Fibroblast of lung (primary cell): ENCODE measurements around the gene RIBC2. TPM values are rescaled to one million over a fixed set of nuclear protein-coding genes. Genes with fewer than 3 reads are reported as not detected.

Experiments used
- DNase-seq, 2 donors: peaks; one replicate each; pipeline versions ENCODE4 v3.0.0 to v3.0.0-alpha.2; 2010; ENCODE audit warnings: low read depth in 2 of 2
- H2AFZ ChIP-seq: 2 replicates; pipeline ENCODE4 v1.5.1; 2012; ENCODE audit warnings: low read length, control low read depth, inconsistent platforms
- H3K27ac ChIP-seq: 2 replicates; pipeline ENCODE4 v1.5.1; 2011; ENCODE audit warnings: low read length, control low read depth; ENCODE audit not compliant: insufficient read depth
- H3K27me3 ChIP-seq: 2 replicates; pipeline ENCODE4 v1.5.1; 2011; ENCODE audit warnings: mild to moderate bottlenecking, low read length; ENCODE audit not compliant: control insufficient read depth, insufficient read depth
- H3K36me3 ChIP-seq: 2 replicates; pipeline ENCODE4 v1.5.1; 2011; ENCODE audit warnings: low read length; ENCODE audit not compliant: control insufficient read depth, insufficient read depth
- H3K4me1 ChIP-seq: 2 replicates; pipeline ENCODE4 v1.5.1; 2011; ENCODE audit warnings: low read length; ENCODE audit not compliant: control insufficient read depth, insufficient read depth; ENCODE audit errors: extremely low read depth
- H3K4me2 ChIP-seq: 2 replicates; pipeline ENCODE4 v1.5.1; 2011; ENCODE audit warnings: low read length, control low read depth; ENCODE audit not compliant: insufficient read depth; ENCODE audit errors: extremely low read depth
- H3K4me3 ChIP-seq, 4 experiments: fragments of 200-600 bp in 1 of 4; sonication (generic) in 1 of 4; replicated peaks in 1 of 4; 2 replicates each; pipeline ENCODE4 v1.5.1; 2011 to 2016; ENCODE audit warnings: low read length in 4 of 4, low read depth in 3 of 4, mild to moderate bottlenecking in 3 of 4, control low read depth in 2 of 4, inconsistent platforms in 1 of 4, mixed read lengths in 1 of 4; ENCODE audit not compliant: insufficient read depth in 1 of 4; ENCODE audit errors: control extremely low read depth in 1 of 4
- H3K79me2 ChIP-seq: 2 replicates; pipeline ENCODE4 v1.5.1; 2012; ENCODE audit warnings: mild to moderate bottlenecking, low read length, inconsistent platforms; ENCODE audit not compliant: control insufficient read depth, insufficient read depth
- H3K9ac ChIP-seq: 2 replicates; pipeline ENCODE4 v1.5.1; 2011; ENCODE audit warnings: mild to moderate bottlenecking, low read length, control low read depth; ENCODE audit not compliant: insufficient read depth
- H3K9me3 ChIP-seq: 2 replicates; pipeline ENCODE4 v1.5.1; 2012; ENCODE audit warnings: low read depth, low read length; ENCODE audit not compliant: control insufficient read depth, insufficient read depth
- H4K20me1 ChIP-seq: 2 replicates; pipeline ENCODE4 v1.5.1; 2011; ENCODE audit warnings: low read length; ENCODE audit not compliant: control insufficient read depth, insufficient read depth; ENCODE audit errors: extremely low read depth
- EZH2 ChIP-seq: IDR thresholded peaks from 2 replicates; pipeline ENCODE4 v1.5.1; 2012; ENCODE audit warnings: low read length, control low read depth, mild to moderate bottlenecking; ENCODE audit errors: missing control alignments
- polyA plus RNA-seq, 2 donors: library from polyadenylated mRNA; depleted of rRNA in 1 of 2; stranded (reverse) in 1 of 2; unstranded in 1 of 2; fragments of >200 nt; gene quantifications; 2 replicates each; pipeline ENCODE4 v1.2.1, GENCODE V29; 2011 to 2012; ENCODE audit warnings: missing spikeins in 1 of 2
- total RNA-seq: library from RNA; depleted of rRNA; stranded (reverse); fragments of >200 nt; gene quantifications from 2 replicates; pipeline ENCODE4 v1.2.1, GENCODE V29; 2014
- TF ChIP-seq, protein P1 (sequence below), 2 donors: IDR thresholded peaks in 1 of 2; conservative IDR thresholded peaks in 1 of 2; 1 replicate in 1 of 2; 2 replicates in 1 of 2; pipeline ENCODE4 v1.5.1; 2011 to 2012; ENCODE audit warnings: low read length in 2 of 2, control low read depth in 1 of 2, inconsistent platforms in 1 of 2, low read depth in 1 of 2, mild to moderate bottlenecking in 1 of 2

The RIBC2 gene
- total and polyA plus RNA-seq, 2 donors (not counting 1 experiment from before 2014, with no cell fraction given): 1.6 TPM; not detected in 1

GRCh38 chr22:45465633-45466032 is 52.1 kb downstream of the RIBC2 start:
- Histone ChIP-seq H2AFZ (no peak overlapping the region), H3K4me2 (no peak overlapping the region), H4K20me1 (no peaks in the 10 kb centered on the region), H3K4me1 (peaks cover 5% of the 10 kb centered on the region), H3K9ac (no peak overlapping the region), H3K79me2 (no peaks in the 10 kb centered on the region), H3K36me3 (no peaks in the 10 kb centered on the region), H3K27me3 (no peaks in the 10 kb centered on the region), H3K9me3 (no peaks in the 10 kb centered on the region), H3K27ac (no peak overlapping the region), H3K4me3 (no peak overlapping the region)
- TF ChIP-seq, protein P1, sequence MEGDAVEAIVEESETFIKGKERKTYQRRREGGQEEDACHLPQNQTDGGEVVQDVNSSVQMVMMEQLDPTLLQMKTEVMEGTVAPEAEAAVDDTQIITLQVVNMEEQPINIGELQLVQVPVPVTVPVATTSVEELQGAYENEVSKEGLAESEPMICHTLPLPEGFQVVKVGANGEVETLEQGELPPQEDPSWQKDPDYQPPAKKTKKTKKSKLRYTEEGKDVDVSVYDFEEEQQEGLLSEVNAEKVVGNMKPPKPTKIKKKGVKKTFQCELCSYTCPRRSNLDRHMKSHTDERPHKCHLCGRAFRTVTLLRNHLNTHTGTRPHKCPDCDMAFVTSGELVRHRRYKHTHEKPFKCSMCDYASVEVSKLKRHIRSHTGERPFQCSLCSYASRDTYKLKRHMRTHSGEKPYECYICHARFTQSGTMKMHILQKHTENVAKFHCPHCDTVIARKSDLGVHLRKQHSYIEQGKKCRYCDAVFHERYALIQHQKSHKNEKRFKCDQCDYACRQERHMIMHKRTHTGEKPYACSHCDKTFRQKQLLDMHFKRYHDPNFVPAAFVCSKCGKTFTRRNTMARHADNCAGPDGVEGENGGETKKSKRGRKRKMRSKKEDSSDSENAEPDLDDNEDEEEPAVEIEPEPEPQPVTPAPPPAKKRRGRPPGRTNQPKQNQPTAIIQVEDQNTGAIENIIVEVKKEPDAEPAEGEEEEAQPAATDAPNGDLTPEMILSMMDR (conservative IDR thresholded peaks at IDR 0.05 in 1 of 2, IDR thresholded peaks at IDR 0.05 in 1 of 2; ENCODE audit: low read depth in 1 of 2, low read length in 2 of 2): no peak
- no peak for TF ChIP-seq EZH2
- no peak for DNase-seq

GRCh38 chr22:45468872-45469271 is 55.4 kb downstream of the RIBC2 start:
- H3K4me2 ChIP-seq: no peak overlapping the region
- H3K27me3 ChIP-seq: no peaks in the 10 kb centered on the region
- peak; percentile 67 to 77 for DNase-seq
- no peaks in the 10 kb centered on the region for H3K36me3 ChIP-seq
- TF ChIP-seq, protein P1 (conservative IDR thresholded peaks at IDR 0.05 in 1 of 2, IDR thresholded peaks at IDR 0.05 in 1 of 2; ENCODE audit: low read depth in 1 of 2, low read length in 2 of 2): no peak
- no peaks in the 10 kb centered on the region for H3K9me3 ChIP-seq
- peaks cover 4% of the 10 kb centered on the region for H3K4me1 ChIP-seq
- H2AFZ ChIP-seq: no peak overlapping the region
- no peak overlapping the region for H3K4me3 ChIP-seq
- no peak overlapping the region for H3K9ac ChIP-seq
- H3K27ac ChIP-seq: no peak overlapping the region
- H4K20me1 ChIP-seq: no peaks in the 10 kb centered on the region
- no peaks in the 10 kb centered on the region for H3K79me2 ChIP-seq

DNA sequence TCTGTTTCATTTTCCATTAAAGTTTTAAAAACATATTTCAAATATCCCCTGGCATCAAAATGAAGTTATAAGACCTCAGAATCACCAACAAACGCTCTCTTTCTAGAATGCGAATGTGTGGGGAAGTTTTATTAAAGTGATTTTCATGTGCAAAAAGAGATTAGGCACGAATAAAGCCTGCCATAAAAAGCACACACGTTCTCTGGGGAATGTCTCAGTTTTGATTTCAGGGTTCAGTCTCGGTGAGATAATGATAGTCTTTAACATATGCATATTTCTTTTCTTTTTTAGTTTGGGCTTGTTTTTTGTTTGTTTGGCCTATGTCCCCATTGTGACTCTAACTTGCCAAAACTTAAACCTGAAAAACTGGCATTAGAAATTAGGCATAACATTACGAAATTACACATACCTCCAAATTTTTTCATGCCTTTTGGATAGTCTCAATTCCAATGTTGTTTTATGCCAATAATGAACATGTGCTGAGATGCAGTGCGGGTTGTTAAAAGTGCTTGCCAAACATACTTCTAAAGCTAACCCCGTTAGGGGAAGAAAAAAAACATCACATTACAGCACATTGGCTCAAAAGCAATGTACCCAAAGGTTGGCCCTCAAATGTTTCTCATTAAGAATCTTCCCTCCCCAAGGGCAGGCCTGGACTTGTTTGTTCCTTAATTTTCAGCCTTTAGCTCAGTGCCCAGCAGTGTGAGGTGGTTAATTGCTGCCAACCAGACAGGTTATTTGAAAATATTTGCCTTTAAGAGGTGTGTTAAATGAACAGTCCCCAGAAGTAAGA is 56.0 kb downstream of the RIBC2 start:
- H3K9ac ChIP-seq: no peak overlapping the region
- no peaks in the 10 kb centered on the region for H4K20me1 ChIP-seq
- TF ChIP-seq EZH2: no peak
- TF ChIP-seq, protein P1 (conservative IDR thresholded peaks at IDR 0.05 in 1 of 2, IDR thresholded peaks at IDR 0.05 in 1 of 2; ENCODE audit: low read depth in 1 of 2, low read length in 2 of 2): no peak
- H3K4me2 ChIP-seq: no peak overlapping the region
- no peaks in the 10 kb centered on the region for H3K9me3 ChIP-seq
- no peak overlapping the region for H3K27ac ChIP-seq
- H2AFZ ChIP-seq: no peak overlapping the region
- no peaks in the 10 kb centered on the region for H3K27me3 ChIP-seq
- no peaks in the 10 kb centered on the region for H3K36me3 ChIP-seq
- H3K4me3 ChIP-seq: no peak overlapping the region
- no peaks in the 10 kb centered on the region for H3K79me2 ChIP-seq
- H3K4me1 ChIP-seq: peaks cover 4% of the 10 kb centered on the region
- DNase-seq: peak; percentile 21 to 72
